Small intestine (tissue), 7 donors: Measurements from ENCODE around the gene THRB. TPM values are rescaled to one million over a fixed set of nuclear protein-coding genes. Genes with fewer than 3 reads are reported as not detected.

ENCODE experiments used
- DNase-seq, 2 donors: peaks; one replicate each; pipeline versions ENCODE4 v3.0.0 to v3.0.0-alpha.2; 2013
- FAIRE-seq: peaks from 2 replicates; lab custom pipeline; 2012; peaks lifted over from hg19 to GRCh38; lab: Jason Lieb, UNC
- H3K27ac ChIP-seq, 3 donors: one replicate each; pipeline ENCODE4 v1.5.1; 2013; ENCODE audit warnings: low read length in 2 of 3, mild to moderate bottlenecking in 2 of 3, control low read depth in 1 of 3, inconsistent platforms in 1 of 3, low read depth in 1 of 3, moderate library complexity in 1 of 3
- H3K27me3 ChIP-seq, 3 donors: one replicate each; pipeline ENCODE4 v1.6.1; 2013; ENCODE audit warnings: low read length in 3 of 3, inconsistent platforms in 1 of 3; ENCODE audit not compliant: control insufficient read depth in 3 of 3, insufficient read depth in 3 of 3
- H3K36me3 ChIP-seq, 3 donors: one replicate each; pipeline ENCODE4 v1.6.1; 2013; ENCODE audit warnings: low read length in 3 of 3, inconsistent platforms in 1 of 3, low read depth in 1 of 3, mild to moderate bottlenecking in 1 of 3, moderate library complexity in 1 of 3; ENCODE audit not compliant: control insufficient read depth in 3 of 3, insufficient read depth in 2 of 3
- H3K4me1 ChIP-seq, 3 donors: one replicate each; pipeline ENCODE4 v1.6.1; 2013; ENCODE audit warnings: low read length in 2 of 3, inconsistent platforms in 1 of 3, low read depth in 1 of 3, mild to moderate bottlenecking in 1 of 3, moderate library complexity in 1 of 3; ENCODE audit not compliant: control insufficient read depth in 3 of 3, insufficient read depth in 2 of 3
- H3K4me3 ChIP-seq, 3 donors: one replicate each; pipeline ENCODE4 v1.5.1; 2013; ENCODE audit warnings: low read length in 3 of 3, control low read depth in 1 of 3, inconsistent platforms in 1 of 3, low read depth in 1 of 3, mild to moderate bottlenecking in 1 of 3, moderate library complexity in 1 of 3
- H3K9me3 ChIP-seq, 2 donors: one replicate each; pipeline ENCODE4 v1.6.1; 2013; ENCODE audit warnings: low read depth in 1 of 2, low read length in 1 of 2; ENCODE audit not compliant: control insufficient read depth in 2 of 2, insufficient read depth in 1 of 2
- WGBS, 3 donors: extraction: QIAGEN DNeasy Blood & Tissue Kit; methylation state at CpG; one replicate each; pipeline ENCODE4 v1.1.7; 2013; 5-methylcytosine and 5-hydroxymethylcytosine counted together
- polyA plus RNA-seq, 4 donors: library from polyadenylated mRNA; stranded (reverse) in 3 of 4; unstranded in 1 of 4; fragments of 200-250 nt in 3 of 4; fragments of 120-200 nt in 1 of 4; gene quantifications; one replicate each; pipeline versions ENCODE4 v1.2.1 to v1.2.3, GENCODE V29; 2013
- donor health status: healthy with polysubstance abuse.
- donor health status: control.
- donor health status: control.
- donor health status: Bipolar disorder and iron deficiency.
- donor health status: healthy.

THRB gene
- polyA plus RNA-seq, 4 donors, result 3.2 to 46.1 (median 4.4) TPM

DNA sequence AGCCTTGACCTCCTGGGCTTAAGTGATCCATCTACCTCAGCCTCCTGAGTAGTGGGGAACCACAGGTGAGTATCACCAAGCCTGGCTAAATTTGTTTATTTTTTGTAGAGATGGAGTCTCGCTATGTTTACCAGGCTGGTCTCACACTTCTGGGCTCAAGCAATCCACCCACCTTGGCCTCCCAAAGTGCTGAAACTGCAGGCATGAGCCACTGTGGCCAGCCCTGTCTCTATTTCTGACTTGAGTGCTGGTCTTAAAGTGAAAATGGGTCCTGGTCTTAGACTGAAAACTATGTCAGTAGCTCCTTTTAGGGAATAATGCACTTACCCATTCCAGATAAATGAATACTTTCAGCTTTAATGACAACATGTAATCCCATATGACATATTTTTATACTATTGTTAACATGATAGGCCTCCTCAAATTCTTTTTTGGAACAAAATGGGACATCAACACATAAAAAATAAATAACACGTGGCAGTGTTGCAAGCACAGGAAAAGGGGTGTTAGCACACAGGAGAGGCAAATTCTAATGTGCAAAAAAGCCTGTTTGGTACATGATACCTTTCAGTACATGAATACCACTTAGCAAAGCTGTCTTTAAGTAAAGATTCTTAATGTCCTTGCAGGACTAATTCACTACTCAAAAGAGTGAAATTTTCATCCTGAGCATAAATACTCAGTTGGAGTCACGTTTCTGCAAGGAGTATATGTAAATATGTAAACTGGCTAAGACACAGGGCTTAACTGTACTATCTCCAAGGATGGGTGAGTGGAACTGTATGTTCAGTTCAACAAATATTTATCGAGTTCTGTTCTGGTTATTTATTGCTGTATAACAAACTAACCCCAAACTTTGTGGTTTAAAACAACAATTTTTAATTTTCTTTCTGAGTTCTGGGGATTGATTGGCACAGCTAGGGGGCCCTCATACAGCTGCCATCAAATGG, 354.9 kb downstream of the THRB start:
- H3K27ac ChIP-seq, result peak overlapping the region in 1 of 3 donors; percentile 42
- WGBS, 3 donors, result 60 to 86% (median 80%) methylated on average over 4 of the region's 4 CpGs
- no peaks in the 10 kb centered on the region for H3K9me3 ChIP-seq

DNA sequence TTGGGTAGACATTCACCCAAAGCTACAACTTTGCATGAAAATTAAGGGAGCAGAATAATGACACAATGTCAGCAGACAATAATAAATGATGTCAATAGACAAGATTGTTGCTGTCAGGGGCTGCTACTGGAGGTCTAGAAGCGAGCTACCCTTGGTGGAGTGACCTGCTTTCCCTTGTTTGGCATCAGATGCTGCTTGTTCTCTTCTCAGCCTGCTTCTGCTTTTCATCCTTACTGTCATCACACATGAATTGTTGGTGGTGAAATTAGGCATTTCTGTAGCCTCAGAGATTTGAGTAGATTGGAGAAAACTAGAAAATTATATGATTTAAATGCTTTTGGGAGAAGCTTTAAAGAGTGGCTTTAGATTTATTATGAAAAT, 355.8 kb downstream of the THRB start:
- Histone ChIP-seq H3K9me3 (no peaks in the 10 kb centered on the region), H3K4me1 (peaks cover 0 to 14% (median 7%) of the 10 kb centered on the region in 3 donors), H3K36me3 (peaks cover 0 to 53% (median 0%) of the 10 kb centered on the region in 3 donors), H3K27me3 (no peaks in the 10 kb centered on the region), H3K4me3 (no peak overlapping the region), H3K27ac (peak overlapping the region in 1 of 3 donors; percentile 22)
- WGBS, 3 donors, result 67 to 85% (median 70%) methylated on average over 1 of the region's 1 CpG
- FAIRE-seq, result no peak
- DNase-seq, result no peak

More for the DNA sequence above, 354.9 kb downstream of the THRB start:
- Histone ChIP-seq H3K4me1 (peaks cover 0 to 14% (median 7%) of the 10 kb centered on the region in 3 donors), H3K4me3 (no peak overlapping the region), H3K27me3 (no peaks in the 10 kb centered on the region), H3K36me3 (peaks cover 0 to 47% (median 0%) of the 10 kb centered on the region in 3 donors)
- no peak for FAIRE-seq
- no peak for DNase-seq

DNA sequence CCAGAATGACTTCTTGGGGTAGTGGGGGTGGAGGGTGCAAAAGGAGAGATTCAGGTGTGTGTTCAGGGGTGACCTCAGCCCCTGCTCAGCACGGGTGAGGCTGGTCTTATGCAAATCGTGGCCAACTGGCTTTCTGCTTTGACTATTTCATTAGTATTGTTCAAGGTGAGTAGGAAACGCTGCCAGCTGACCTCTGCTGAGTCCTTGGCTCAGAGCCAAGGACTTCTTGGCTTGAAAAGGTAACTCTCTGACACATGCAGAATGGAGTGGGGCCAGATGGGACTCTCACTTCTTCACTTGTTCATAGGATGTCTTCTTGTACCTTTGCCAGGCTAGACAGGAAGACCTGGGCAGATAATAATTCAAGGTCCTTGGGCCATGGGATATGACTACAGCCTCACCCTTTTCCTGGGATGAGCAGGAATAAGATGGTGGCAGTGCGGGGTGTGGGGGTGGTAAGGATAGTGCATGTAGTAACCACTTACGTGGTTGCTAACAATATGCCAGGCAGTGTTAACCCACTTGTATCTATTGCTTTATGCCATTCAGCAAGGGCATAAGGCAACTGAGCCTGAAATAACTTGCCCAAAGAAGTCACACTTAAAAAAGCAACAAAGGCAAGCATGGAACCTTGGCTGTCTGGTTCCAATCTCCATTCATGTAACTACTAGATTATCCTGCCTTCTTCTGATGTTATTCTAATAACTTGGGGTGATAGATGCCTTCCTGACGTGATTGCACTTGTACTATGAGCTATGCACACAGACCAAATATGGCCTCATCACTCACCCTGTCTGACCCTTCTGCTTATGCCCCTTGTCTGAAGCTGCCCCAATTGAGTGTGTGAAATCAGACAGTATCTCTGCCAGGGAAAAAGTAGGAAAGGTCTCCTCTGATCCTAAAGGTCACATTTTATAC, 356.4 kb downstream of the THRB start:
- Histone ChIP-seq H3K4me3 (no peak overlapping the region), H3K27me3 (no peaks in the 10 kb centered on the region), H3K36me3 (peaks cover 0 to 50% (median 0%) of the 10 kb centered on the region in 3 donors), H3K4me1 (peaks cover 0 to 14% (median 7%) of the 10 kb centered on the region in 3 donors), H3K9me3 (no peaks in the 10 kb centered on the region), H3K27ac (peak overlapping the region; percentile 0 to 75 (median 31))
- DNase-seq (peak; percentile 26 to 70), FAIRE-seq (no peak)
- 52 to 67% (median 57%) methylated on average over 6 of the region's 6 CpGs for WGBS, 3 donors

DNA sequence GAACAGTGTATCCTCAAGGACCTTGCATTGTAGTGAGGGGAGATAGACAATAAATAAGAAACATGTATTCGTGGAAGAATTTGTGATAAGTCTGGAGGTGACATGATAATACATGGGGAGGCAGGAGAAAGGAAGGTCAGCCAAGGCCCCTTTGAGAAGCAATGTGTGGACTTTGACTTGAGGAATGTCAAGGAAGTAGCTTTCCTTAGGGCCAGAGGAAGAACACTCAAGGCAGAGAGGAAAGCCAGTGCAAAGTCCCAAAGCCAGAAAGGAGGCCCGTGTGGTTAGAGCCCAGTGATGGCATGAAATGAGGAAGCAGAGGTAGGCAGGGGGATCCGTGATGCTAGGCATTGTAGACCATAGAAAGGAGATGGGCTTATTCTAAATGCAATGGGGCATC, 357.3 kb downstream of the THRB start:
- no peak overlapping the region for H3K4me3 ChIP-seq
- H3K27ac ChIP-seq, result peak overlapping the region in 2 of 3 donors; percentile 31 to 75
- WGBS, 3 donors, result 59 to 80% (median 68%) methylated on average over 3 of the region's 3 CpGs
- FAIRE-seq, result no peak
- no peaks in the 10 kb centered on the region for H3K9me3 ChIP-seq
- peak; percentile 50 to 82 for DNase-seq
- H3K36me3 ChIP-seq, result peaks cover 0 to 50% (median 3%) of the 10 kb centered on the region in 3 donors
- H3K27me3 ChIP-seq, result no peaks in the 10 kb centered on the region
- H3K4me1 ChIP-seq, result peaks cover 0 to 14% (median 7%) of the 10 kb centered on the region in 3 donors

DNA sequence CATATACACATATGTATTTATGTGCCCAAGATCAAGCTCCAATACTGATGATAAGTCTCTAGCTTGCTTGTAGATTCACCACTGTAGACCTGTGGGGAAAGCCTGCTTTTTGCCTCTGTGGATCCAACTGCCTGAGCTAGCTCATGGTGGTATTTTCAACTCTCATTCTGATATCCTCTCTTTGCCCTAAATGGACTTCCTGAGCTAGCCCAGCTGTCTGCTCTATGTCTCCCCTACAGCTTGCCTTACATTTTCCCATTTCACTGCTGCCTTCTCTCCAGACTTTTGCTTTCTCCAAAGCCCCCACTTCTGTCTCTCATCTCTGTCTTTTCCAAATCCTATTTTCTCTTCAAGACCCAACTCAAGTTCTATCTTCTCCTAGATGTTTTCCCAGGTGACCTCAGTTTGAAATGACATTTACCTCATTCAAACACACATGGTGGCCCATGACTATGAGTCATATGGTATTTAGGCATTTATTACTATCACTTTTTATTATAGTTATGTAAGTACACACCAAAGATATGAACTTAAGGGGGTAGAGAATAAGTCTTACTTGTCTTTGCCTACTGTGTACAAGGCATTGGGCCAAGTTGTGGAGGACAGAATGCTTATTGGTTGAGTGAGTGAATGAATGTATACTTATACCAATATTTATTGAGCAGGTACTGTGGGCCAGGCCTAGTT, 357.9 kb downstream of the THRB start:
- Histone ChIP-seq H3K4me3 (no peak overlapping the region), H3K36me3 (peaks cover 0 to 50% (median 3%) of the 10 kb centered on the region in 3 donors), H3K27ac (peak overlapping the region in 2 of 3 donors; percentile 58 to 75), H3K27me3 (no peaks in the 10 kb centered on the region), H3K4me1 (peaks cover 0 to 14% (median 7%) of the 10 kb centered on the region in 3 donors), H3K9me3 (peaks cover 0 to under 1% of the 10 kb centered on the region in 2 donors)
- DNase-seq, result peak; percentile 50 to 54
- no peak for FAIRE-seq

DNA sequence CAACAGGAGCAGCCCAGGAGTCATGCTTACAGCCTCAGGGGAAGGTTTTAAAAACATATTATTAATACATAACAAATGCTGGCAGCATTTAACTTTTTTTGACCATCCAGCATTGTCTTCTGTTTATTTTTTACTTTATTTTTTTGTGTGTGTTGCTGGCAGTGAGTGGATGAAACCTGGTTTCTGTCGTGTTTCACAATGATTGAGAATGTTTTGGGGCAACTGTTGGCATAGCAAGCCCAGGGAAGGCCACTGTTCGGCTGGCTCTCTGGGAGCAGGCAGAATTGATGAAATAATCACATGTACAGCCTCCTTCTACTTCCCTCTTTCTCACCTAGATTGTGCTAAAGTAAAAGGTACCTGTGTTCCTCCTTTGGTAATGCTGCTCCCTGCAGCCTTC, 359.4 kb downstream of the THRB start:
- DNase-seq (no peak), FAIRE-seq (no peak)
- Histone ChIP-seq H3K4me1 (peaks cover 0 to 14% (median 7%) of the 10 kb centered on the region in 3 donors), H3K27me3 (no peaks in the 10 kb centered on the region), H3K27ac (no peak overlapping the region), H3K36me3 (peaks cover 0 to 54% (median 3%) of the 10 kb centered on the region in 3 donors), H3K9me3 (peaks cover 0 to 5% of the 10 kb centered on the region in 2 donors), H3K4me3 (no peak overlapping the region)
- WGBS, 3 donors, result 63 to 93% (median 71%) methylated on average over 2 of the region's 2 CpGs

DNA sequence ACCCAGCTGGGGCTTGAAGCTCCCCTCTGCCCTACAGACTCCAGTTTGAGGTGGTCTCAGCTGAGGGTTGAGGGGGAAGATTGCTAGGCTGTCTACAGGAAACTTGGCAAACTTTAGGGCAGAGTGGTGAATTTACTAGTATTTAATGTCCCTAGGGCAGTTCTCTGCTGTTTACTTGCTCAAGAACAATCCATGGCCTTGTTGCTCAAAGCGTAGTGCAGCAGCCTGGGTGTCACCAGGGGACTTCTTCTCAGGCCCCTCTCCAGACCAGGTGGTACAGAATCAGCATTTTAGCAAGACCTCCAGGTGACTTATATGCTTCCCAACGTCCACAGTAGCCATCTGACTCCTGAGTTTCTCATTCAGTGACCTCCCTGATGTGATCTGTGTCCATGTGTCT, 360.7 kb downstream of the THRB start:
- peaks cover 0 to 14% (median 7%) of the 10 kb centered on the region in 3 donors for H3K4me1 ChIP-seq
- 70 to 75% (median 75%) methylated on average over 2 of the region's 2 CpGs for WGBS, 3 donors
- DNase-seq (no peak), FAIRE-seq (no peak)
- H3K36me3 ChIP-seq, result peaks cover 0 to 58% (median 3%) of the 10 kb centered on the region in 3 donors
- no peak overlapping the region for H3K4me3 ChIP-seq
- no peak overlapping the region for H3K27ac ChIP-seq
- H3K27me3 ChIP-seq, result no peaks in the 10 kb centered on the region
- peaks cover 0 to 5% of the 10 kb centered on the region in 2 donors for H3K9me3 ChIP-seq
